Measurements from ENCODE around the gene DGKD. TPM values are rescaled to one million over a fixed set of nuclear protein-coding genes. Genes with fewer than 3 reads are reported as not detected.
"Not testable (repeated sequence)": the region's sequence is repeated elsewhere in the genome, so short reads cannot be mapped to it uniquely, and the experiment has no call there.

The DGKD gene
- polyA plus RNA-seq, 1 experiment: 10.8 TPM

DNA sequence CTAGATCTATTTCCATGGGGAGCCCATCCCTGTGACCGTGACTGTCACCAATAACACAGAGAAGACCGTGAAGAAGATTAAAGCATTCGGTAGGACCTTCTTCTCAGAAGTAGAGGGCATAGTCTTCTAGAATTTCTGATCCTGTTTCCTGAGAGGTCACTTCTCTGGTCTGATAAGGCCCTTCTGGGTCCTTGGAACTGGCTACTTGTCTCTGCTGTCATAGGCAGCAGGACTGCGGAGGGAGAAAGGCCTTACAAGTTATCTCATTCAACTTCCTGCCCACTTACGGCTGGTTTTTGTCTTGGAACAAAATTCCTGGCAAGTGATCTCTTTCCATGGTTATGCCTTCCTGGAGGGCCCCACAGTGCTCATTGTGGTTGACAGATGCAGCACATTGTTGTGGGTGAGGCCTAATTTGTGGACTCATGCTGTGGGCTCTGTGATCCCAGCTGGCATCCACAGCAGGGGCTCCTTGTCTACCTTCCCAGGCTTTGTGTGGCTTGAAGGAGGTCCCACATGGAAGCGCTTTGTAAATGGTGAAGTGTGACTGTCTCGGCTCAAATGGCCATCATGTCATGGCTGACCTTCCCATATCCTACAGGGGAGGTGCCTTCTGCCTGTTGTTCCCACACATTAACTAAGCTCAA is 24.7 kb upstream of the DGKD start:
- Histone ChIP-seq H3K27me3 (ENCODE audit: control insufficient read depth, insufficient read depth, low read length) (peaks cover 10% of the 10 kb centered on the region), H3K9me3 (ENCODE audit: control insufficient read depth, insufficient read depth, low read length) (no peaks in the 10 kb centered on the region; the same call in 1 of the 2 replicates), H3K4me3 (ENCODE audit: low read depth, low read length) (no peak overlapping the region), H3K27ac (ENCODE audit: low read depth, low read length) (no peak overlapping the region)
- no peak for DNase-seq (ENCODE audit: low read depth, low spot score)
- ChIA-PET CTCF (interaction anchor here (1.5 kb wide), 1 partner anchor 24 kb away, joined by 3 read pairs; no protein-coding TSS in a partner anchor), POLR2A (no interaction called here)
- TF ChIP-seq, protein P1, sequence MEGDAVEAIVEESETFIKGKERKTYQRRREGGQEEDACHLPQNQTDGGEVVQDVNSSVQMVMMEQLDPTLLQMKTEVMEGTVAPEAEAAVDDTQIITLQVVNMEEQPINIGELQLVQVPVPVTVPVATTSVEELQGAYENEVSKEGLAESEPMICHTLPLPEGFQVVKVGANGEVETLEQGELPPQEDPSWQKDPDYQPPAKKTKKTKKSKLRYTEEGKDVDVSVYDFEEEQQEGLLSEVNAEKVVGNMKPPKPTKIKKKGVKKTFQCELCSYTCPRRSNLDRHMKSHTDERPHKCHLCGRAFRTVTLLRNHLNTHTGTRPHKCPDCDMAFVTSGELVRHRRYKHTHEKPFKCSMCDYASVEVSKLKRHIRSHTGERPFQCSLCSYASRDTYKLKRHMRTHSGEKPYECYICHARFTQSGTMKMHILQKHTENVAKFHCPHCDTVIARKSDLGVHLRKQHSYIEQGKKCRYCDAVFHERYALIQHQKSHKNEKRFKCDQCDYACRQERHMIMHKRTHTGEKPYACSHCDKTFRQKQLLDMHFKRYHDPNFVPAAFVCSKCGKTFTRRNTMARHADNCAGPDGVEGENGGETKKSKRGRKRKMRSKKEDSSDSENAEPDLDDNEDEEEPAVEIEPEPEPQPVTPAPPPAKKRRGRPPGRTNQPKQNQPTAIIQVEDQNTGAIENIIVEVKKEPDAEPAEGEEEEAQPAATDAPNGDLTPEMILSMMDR (IDR thresholded peaks at IDR 0.05; ENCODE audit: low read depth, low read length): no peak

DNA sequence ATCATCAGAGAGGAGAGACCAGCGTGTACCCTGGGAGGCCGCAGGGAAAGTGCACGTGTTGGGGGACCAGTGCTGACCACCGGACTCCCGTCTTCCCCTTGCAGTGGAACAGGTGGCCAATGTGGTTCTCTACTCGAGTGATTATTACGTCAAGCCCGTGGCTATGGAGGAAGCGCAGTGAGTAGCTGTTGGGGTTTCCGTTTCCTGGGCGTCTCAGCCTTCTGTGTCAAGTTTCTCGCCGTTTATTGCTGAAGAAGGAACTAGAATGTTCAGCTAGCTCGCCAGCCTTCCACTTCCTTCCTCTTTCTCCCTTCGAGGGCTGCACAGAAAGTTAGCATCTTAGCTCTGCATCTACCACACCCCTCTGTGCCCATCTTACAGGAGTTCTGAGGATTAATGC is 22.8 kb upstream of the DGKD start:
- ChIA-PET CTCF (interaction anchor here (0.8 to 1.5 kb wide), 2 partner anchors 22 kb away, joined by 3 read pairs; no protein-coding TSS in a partner anchor), POLR2A (no interaction called here)
- no peak for DNase-seq (ENCODE audit: low read depth, low spot score)
- TF ChIP-seq, protein P1 (IDR thresholded peaks at IDR 0.05; ENCODE audit: low read depth, low read length): no peak
- Histone ChIP-seq H3K9me3 (ENCODE audit: control insufficient read depth, insufficient read depth, low read length) (no peaks in the 10 kb centered on the region; the same call in 1 of the 2 replicates), H3K27me3 (ENCODE audit: control insufficient read depth, insufficient read depth, low read length) (peaks cover 13% of the 10 kb centered on the region), H3K27ac (ENCODE audit: low read depth, low read length) (no peak overlapping the region), H3K4me3 (ENCODE audit: low read depth, low read length) (no peak overlapping the region)

DNA sequence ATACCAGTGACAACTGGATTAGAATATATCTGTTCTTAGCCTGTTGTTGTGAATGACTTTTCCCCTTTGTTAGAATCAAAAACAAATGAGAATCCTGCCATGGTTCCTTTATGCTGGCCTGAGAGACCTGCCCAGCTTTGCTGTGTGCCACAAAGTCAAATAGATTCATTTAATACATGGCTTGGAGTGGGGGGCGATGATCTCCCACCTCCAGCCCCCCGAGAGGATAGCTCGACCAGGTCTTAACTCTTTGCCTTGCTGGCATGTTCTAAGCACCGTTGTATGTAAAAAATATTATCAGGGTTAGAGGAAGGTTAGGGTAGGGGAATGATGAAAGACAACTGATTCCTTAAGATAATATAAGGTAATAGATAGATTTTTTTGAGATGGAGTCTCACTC is 22.2 kb upstream of the DGKD start:
- Histone ChIP-seq H3K9me3 (ENCODE audit: control insufficient read depth, insufficient read depth, low read length) (no peaks in the 10 kb centered on the region; the same call in 1 of the 2 replicates), H3K27ac (ENCODE audit: low read depth, low read length) (no peak overlapping the region), H3K4me3 (ENCODE audit: low read depth, low read length) (no peak overlapping the region), H3K27me3 (ENCODE audit: control insufficient read depth, insufficient read depth, low read length) (peaks cover 13% of the 10 kb centered on the region)
- ChIA-PET POLR2A (no interaction called here), CTCF (interaction anchor here (0.8 kb wide), 1 partner anchor 21 kb away, joined by 3 read pairs; no protein-coding TSS in a partner anchor)
- no peak for DNase-seq (ENCODE audit: low read depth, low spot score)
- TF ChIP-seq, protein P1 (IDR thresholded peaks at IDR 0.05; ENCODE audit: low read depth, low read length): no peak

DNA sequence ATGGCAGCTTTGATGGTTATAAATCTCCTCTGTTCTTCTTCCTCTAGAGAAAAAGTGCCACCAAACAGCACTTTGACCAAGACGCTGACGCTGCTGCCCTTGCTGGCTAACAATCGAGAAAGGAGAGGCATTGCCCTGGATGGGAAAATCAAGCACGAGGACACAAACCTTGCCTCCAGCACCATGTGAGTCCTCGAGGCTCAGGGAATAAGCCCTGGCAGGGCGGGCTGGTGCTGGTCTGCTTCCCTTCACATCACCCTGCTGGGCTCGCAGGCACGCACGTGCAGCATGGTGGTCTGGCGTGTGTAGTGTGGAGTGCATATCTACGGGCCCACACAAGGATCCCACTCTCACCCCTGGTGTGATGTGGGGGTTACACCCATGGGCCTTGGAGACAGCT is 19.4 kb upstream of the DGKD start:
- H3K4me3 ChIP-seq (ENCODE audit: low read depth, low read length): no peak overlapping the region
- CTCF ChIA-PET: no interaction called here
- POLR2A ChIA-PET: no interaction called here
- H3K27ac ChIP-seq (ENCODE audit: low read depth, low read length): no peak overlapping the region
- no peaks in the 10 kb centered on the region for H3K9me3 ChIP-seq (ENCODE audit: control insufficient read depth, insufficient read depth, low read length)
- no peak for DNase-seq (ENCODE audit: low read depth, low spot score)
- peaks cover 20% of the 10 kb centered on the region for H3K27me3 ChIP-seq (ENCODE audit: control insufficient read depth, insufficient read depth, low read length)
- TF ChIP-seq, protein P1 (IDR thresholded peaks at IDR 0.05; ENCODE audit: low read depth, low read length): no peak

DNA sequence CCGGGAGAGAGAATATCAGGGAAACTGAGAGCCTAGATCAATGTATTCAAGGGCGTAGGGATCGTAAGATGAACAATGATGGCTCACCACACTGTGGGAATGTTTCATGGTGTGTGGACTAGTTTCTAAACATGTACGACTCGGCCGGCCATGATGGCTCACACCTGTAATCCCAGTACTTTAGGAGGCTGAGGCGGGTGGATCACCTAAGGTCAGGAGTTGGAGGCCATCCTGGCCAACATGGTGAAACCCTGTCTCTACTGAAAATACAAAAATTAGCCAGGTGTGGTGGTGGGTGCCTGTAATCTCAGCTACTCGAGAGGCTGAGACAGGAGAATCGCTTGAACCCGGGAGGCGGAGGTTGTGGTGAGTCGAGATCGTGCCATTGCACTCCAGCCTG is 18.2 kb upstream of the DGKD start:
- H3K4me3 ChIP-seq (ENCODE audit: low read depth, low read length); H3K27ac ChIP-seq (ENCODE audit: low read depth, low read length); POLR2A ChIA-PET; DNase-seq (ENCODE audit: low read depth, low spot score); H3K9me3 ChIP-seq (ENCODE audit: control insufficient read depth, insufficient read depth, low read length): not testable (repeated sequence)
- peaks cover 20% of the 10 kb centered on the region for H3K27me3 ChIP-seq (ENCODE audit: control insufficient read depth, insufficient read depth, low read length)
- CTCF ChIA-PET: interaction anchor here (0.7 to 1.4 kb wide), 2 partner anchors 15 to 784 kb away, joined by 3 read pairs; no protein-coding TSS in a partner anchor

Data from AG04450 (cell line).